GM21367 (cell line): ENCODE results near the gene NEK10.
"Not testable (repeated sequence)": the region's sequence is repeated elsewhere in the genome, so short reads cannot be mapped to it uniquely, and the experiment has no call there.

Experiments used
- ATAC-seq: cut with Tn5 transposase; IDR thresholded peaks from one replicate; pipeline ENCODE4 v1.9.1; 2021; ENCODE audit not compliant: unreplicated experiment

NEK10 gene

DNA sequence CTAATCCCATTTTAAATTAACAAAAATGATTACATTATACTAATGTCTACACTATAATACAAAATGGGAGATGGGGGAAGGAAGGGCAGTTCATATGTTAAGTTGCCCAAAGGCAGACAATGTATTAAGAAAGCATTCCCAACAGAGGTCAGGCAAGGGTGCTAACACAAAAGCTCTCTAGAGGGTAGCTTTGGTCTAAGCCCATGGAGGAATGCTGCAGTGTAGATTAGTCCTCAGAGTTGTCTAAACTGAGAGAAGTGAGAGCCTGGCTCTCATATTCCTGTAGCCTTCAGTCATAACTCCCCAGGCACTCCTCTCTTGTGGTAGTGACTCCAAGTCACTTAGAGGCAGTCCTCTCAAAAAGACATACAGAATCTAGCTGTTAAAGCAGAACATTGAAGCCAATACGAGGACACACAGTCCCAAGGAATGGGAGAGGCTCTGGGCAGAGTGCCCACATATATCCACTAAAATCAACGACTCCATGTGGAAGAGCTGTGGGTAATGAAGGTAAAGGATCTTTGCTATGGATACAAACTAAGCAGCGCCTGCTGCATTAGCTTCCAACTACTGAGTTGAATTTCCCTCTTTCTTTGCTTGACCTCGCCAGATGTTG, 14.5 kb downstream of the NEK10 start:
- no peak for ATAC-seq

DNA sequence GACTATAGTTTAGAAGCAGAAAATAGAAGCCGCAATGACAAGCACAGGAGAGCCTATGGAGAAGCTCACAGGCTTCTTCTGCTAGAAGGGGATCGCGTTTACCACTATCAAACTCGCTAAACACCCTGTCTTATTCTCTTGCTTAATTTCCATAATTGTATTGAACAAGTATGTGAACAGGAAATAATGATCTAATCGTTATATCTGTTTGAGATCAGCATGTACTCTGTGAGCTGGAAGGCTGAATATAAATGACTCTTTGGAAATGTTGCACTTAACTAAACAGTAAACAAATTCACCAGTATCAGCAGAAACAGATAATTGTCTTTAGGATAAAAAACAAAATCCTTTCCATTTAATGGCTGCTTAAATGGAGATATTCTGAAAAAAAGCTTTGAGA, 15.0 kb downstream of the NEK10 start:
- ATAC-seq: no peak

DNA sequence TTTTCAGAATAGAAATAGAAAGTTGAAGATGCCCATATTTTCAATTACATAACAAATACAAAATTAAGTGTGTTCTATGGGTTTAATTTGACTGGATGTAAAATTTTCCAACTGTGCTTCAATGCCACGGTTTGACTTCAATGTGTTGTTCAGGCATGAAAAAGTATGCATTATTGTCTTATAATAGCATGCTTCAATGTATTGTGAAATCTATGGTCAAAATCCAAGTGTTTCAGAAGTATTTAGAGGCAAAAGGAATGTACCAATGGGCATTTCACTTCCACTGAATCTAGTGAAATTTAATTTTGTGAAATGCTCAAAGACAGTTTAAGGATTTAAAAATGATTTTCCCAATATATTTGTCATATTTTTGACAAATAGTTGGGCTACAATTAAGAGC, 16.0 kb downstream of the NEK10 start:
- ATAC-seq: no peak

DNA sequence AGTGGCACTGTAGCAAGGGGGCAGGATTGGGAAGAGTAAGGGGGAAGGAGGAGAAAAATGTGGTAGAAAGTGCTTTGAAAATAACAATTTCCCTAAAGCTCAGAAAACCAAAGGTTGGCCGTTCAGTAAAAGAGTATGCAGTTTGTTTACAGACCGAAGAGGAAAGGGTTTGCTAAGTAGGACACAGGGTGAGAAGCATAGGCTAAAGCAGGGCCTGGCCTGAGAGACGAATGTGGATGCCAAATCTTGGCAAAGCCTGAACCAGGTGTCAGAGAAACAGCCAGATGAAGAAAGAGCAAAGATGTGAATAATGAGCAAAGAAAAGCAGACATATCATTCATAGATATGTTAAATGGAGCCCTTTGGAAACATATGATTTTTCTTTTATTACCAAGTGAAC, 17.1 kb downstream of the NEK10 start:
- ATAC-seq: no peak

DNA sequence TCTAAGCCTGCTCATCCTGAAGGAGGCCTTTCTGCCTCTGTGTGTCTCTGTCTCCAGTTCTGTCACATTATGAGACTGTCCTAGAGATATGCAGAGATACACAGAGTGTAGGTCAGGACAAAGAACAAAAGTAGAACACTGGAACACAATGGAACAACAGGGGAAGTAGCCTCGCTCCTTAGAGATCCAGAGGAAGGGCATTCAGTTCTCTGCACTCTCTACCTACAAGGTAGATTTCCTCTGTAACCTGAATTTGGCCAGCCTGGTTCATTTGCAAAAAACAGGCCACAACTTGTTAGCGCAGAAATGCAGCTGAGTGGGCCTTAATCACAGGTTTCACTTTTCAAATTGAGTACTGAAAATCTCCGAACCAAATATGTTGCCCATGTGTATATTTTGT, 19.4 kb downstream of the NEK10 start:
- peak; percentile 88 for ATAC-seq

GRCh38 chr3:27345959-27346865, 23.0 kb downstream of the NEK10 start:
- ATAC-seq: no peak

- no peak for ATAC-seq
Measured at GRCh38 chr3:27345493-27345892, 23.7 kb downstream of the NEK10 start.

DNA sequence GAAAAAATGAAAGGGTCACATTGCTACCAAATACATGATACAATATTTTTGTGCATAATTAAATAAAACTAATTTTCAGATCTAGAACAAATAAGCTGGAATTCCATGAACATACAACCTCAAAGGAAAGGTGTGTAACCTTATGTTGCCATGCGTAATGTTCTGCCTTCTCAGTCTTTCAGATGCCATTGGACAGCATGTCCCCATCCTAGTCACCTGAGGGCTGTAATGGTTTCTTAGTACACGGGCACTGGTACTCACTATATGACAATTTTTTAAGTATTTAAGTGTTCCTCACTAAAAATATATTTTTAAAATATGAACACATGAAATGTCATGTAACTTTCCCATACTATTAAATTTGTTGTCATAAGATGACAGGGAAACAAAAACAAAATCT, 24.1 kb downstream of the NEK10 start:
- ATAC-seq: no peak

- ATAC-seq: no peak
Measured at GRCh38 chr3:27344192-27344591, 25.0 kb downstream of the NEK10 start.

DNA sequence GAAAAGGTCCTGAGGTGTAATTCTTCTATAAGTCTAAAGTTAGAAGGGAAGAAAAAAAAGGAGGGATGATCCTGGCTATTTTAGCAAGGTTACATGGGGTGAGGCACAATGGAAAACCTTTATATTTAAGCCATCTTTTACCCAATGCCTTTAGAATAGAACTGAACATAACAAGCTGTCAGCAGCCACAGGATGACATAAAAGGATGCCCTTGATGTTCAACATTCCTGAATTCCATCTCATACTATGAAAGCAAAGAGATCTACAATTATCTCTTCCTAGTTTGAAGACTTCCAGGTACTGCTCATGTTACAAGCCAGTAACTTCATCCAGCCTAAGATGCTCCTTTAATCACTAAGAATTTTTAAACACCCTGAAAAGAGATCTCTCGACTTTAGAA, 26.9 kb downstream of the NEK10 start:
- no peak for ATAC-seq

DNA sequence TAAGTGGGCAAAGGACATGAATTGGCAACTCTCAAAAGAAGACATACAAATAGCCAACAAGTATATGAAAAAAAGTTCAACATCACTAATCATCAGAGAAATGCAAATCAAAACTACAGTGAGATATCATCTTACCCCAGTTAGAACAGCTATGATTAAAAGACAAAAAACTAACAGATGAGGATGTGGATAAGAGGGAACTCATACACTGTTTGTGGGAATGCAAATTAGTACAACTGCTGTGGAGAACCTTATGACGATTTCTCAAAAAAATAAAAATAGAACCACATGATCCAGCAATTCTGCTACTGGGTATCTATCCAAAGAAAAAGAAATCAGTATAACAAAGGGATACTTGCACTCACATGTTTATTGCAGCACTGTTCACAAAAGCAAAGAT, 28.6 kb downstream of the NEK10 start:
- no peak for ATAC-seq

DNA sequence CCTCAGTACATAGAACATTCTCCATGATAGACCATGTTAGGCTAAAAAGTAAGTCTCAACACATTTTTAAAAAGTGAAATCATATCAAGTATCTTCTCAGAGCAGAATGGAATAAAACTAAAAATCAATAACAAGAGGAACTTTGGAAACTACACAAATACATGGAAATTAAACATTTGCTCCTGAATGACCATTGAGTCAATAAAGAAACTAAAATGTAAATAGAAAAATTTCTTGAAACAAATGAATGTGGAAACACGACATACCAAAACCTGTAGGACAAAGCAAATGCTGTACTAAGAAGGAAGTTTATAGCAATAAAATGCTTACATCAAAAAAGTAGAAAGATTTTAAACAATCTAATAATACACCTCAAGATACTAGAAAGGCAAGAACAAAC, 33.6 kb downstream of the NEK10 start:
- no peak for ATAC-seq

- ATAC-seq: no peak
Measured at GRCh38 chr3:27333843-27334242, 35.3 kb downstream of the NEK10 start.

GRCh38 chr3:27328982-27329762, 40.0 kb downstream of the NEK10 start:
- not testable (repeated sequence) for ATAC-seq

- no peak for ATAC-seq
Measured at GRCh38 chr3:27326629-27327545, 42.3 kb downstream of the NEK10 start.

DNA sequence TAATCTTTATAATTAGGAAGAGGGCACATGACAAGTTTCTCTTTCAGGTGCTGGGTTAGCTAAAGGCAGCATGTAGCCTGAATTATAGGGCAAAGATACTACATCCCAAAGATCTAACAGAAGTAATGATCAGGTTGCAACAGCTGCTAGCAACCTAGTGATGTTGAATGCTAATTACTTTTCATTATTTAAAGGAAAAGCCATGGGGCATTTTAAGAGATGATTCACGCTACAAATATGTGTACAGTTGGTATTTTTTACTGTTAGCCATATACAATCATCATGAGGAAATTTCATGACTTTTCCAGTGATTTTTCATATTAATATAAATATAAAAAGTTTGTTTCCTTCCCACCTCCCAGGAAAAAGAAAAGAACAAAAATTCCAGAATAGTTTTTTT, 43.0 kb downstream of the NEK10 start:
- ATAC-seq: no peak

DNA sequence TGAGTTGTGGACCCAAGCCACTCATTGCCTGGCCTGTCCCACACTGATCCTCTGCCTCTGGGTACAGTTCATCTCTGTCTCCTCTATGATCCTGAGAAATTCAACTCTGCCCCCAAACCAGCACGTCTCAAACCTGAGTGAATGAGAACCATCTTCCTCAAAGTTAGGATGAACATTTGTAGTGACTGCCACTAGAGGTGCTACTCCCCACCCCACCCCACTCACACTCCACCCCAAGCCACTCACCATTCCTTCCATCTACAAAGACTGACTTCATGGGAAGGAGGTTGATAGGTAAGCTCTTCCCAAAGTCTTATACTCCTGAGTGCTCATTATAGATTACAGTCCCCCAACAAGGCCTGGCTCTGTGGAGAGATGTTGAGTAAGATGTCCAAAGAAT, 43.8 kb downstream of the NEK10 start:
- ATAC-seq: no peak

DNA sequence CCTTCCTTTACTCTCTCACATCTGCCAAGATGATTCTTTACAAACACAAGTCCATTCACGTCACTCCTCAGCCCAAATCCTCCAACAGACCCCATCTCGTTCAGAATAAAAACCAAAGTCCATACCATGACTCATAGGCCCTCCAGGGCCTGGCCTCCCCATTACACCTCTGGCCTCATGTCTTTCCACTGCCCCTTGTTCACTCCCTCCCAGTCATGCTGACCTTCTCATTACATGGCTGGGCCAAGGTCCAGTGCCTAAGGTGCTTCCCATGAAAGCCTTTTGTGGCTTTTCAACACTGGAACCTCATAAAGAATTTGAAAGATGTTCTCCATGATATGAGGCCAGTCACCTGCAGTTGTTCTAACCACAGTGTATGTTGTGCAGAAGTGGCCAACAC, 44.5 kb downstream of the NEK10 start:
- no peak for ATAC-seq

GRCh38 chr3:27323087-27323570, 46.1 kb downstream of the NEK10 start:
- no peak for ATAC-seq

GRCh38 chr3:27322634-27323033, 46.5 kb downstream of the NEK10 start:
- ATAC-seq: no peak
